ENCODE data around the gene C1GALT1C1. TPM values are rescaled to one million over a fixed set of nuclear protein-coding genes. Genes with fewer than 3 reads are reported as not detected.

C1GALT1C1 gene
- total RNA-seq, 1 donor from 2014 or later: 28.1 TPM

Other genes with a start within 250 kb of the C1GALT1C1 start
- gene LAMP2, start 160.8 kb downstream of the C1GALT1C1 start, total RNA-seq: 149 TPM
- gene CUL4B, start 69.1 kb downstream of the C1GALT1C1 start, total RNA-seq: 37.2 TPM
- gene MCTS1, start 26.0 kb downstream of the C1GALT1C1 start, total RNA-seq: 28.0 TPM
- not detected for gene CT47B1, start 245.8 kb upstream of the C1GALT1C1 start, total RNA-seq

Data from tongue (tissue), 1 donor.